IMR-90 (cell line): ENCODE data around the gene MRPL51.

Experiments
- CEBPB ChIP-seq: IDR thresholded peaks from 2 replicates; pipeline ENCODE4 v1.6.1; 2012; ENCODE audit warnings: low read depth, low read length, improper control_type of control experiment
- POLR2A ChIP-seq: IDR thresholded peaks from 2 replicates; pipeline ENCODE4 v1.6.1; 2012; ENCODE audit warnings: mild to moderate bottlenecking, low read depth, low read length
- RFX5 ChIP-seq: IDR thresholded peaks from 2 replicates; pipeline ENCODE4 v1.8.0; 2012; ENCODE audit warnings: low read depth, mild to moderate bottlenecking, low read length, moderate library complexity

GRCh38 chr12:6469092-6469491 is 24.0 kb downstream of the MRPL51 start:
- TF ChIP-seq CEBPB (no peak), POLR2A (no peak), RFX5 (no peak)
